ENCODE data around the gene PCBD1. TPM values are rescaled to one million over a fixed set of nuclear protein-coding genes. Genes with fewer than 3 reads are reported as not detected.

PCBD1 gene
- polyA plus RNA-seq, 2 of the 4 experiments (the other 2 are of a cell fraction): 169 to 211 TPM

DNA sequence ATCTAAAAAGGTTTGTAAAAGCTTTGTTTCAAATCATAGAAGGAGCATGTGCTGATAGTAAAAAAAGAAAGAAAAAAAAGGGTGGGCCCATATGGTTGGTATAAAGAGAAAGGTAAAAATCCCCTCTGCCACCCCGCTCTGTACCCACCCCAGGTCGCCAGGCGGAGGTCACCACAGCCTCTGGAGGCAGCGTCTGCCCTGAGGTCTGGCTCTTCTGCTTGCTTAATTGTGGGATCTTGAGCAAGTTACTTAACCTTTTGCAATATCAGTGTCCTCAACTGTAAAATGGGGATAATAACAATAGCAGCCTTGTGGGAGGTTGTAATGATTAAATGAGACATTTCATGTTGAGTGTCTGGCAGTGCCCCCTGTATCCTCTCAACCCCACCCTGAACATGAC is 10.7 kb upstream of the PCBD1 start:
- H3K27ac ChIP-seq: no peak overlapping the region
- no peak for ATAC-seq
- no peak for FAIRE-seq
- no peaks in the 10 kb centered on the region for H3K9me3 ChIP-seq
- ChIA-PET POLR2A (no interaction called here), CTCF (interaction anchor here (1.2 to 17.2 kb wide), 3 partner anchors 26 to 377 kb away, joined by 3 to 362 read pairs (median 11); no protein-coding TSS in a partner anchor)
- WGBS (ENCODE audit: missing lambda C conversion rate): 78% methylated on average over 4 of the region's 4 CpGs
- H3K4me2 ChIP-seq: no peak overlapping the region
- H3K4me3 ChIP-seq: no peak overlapping the region
- 0 out of 3 replicates have a peak, but pooled peaks cover 3% of the 10 kb centered on the region for H3K4me1 ChIP-seq
- DNase-seq (ENCODE audit: low read depth in 1 of 2, low spot score in 1 of 2): no peak
- TF ChIP-seq TP53 (CRISPR knock-in tag; IDR thresholded peaks at IDR 0.05): no peak
- no peak for TF ChIP-seq EP300 (IDR thresholded peaks at IDR 0.05)
- no peak for TF ChIP-seq JUN (IDR thresholded peaks at IDR 0.05)
- TF ChIP-seq CBX2 (IDR thresholded peaks at IDR 0.05; ENCODE audit: borderline replicate concordance, low read depth): no peak
- no peak for TF ChIP-seq NFE2L2 (conservative IDR thresholded peaks at IDR 0.05; ENCODE audit: low read length)
- TF ChIP-seq BHLHE40 (IDR thresholded peaks at IDR 0.05; ENCODE audit: low read depth, low read length): no peak
- TF ChIP-seq SMC3 (IDR thresholded peaks at IDR 0.05): no peak
- TF ChIP-seq RCOR1 (IDR thresholded peaks at IDR 0.05; ENCODE audit: low read depth, low read length): no peak
- TF ChIP-seq EHF (CRISPR knock-in tag; IDR thresholded peaks at IDR 0.05): no peak

DNA sequence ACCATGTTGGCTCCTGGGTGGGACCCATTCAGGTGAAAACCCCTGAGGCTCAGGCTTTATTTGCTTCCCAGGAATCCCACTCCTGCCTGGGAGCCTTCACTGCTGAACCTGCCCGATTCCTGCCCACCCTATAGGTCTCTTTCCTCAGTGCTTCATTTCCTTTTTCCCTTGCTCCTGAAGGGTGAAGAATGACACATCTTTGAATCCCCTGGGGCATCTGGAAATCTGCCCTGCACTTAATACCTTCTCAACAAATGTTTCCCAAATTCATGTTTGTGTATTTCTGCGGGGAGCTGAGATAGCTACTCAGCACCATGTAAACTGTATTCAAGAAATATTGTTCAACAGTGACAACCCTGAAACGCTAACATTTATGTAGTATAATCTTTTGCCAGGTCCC is 10.3 kb upstream of the PCBD1 start:
- CTCF ChIA-PET: interaction anchor here (0.9 to 17.2 kb wide), 4 partner anchors 18 to 377 kb away, joined by 3 to 362 read pairs (median 8); no protein-coding TSS in a partner anchor
- ATAC-seq (no peak), FAIRE-seq (no peak), DNase-seq (ENCODE audit: low read depth in 1 of 2, low spot score in 1 of 2) (no peak)
- Histone ChIP-seq H3K9me3 (no peaks in the 10 kb centered on the region), H3K27ac (no peak overlapping the region), H3K4me2 (no peak overlapping the region), H3K4me3 (no peak overlapping the region), H3K4me1 (0 out of 3 replicates have a peak, but pooled peaks cover 3% of the 10 kb centered on the region)
- POLR2A ChIA-PET: no interaction called here
- 80% methylated on average over 3 of the region's 3 CpGs for WGBS (ENCODE audit: missing lambda C conversion rate)
- no peak for TF ChIP-seq POLR2A (IDR thresholded peaks at IDR 0.05; ENCODE audit: low read length)

DNA sequence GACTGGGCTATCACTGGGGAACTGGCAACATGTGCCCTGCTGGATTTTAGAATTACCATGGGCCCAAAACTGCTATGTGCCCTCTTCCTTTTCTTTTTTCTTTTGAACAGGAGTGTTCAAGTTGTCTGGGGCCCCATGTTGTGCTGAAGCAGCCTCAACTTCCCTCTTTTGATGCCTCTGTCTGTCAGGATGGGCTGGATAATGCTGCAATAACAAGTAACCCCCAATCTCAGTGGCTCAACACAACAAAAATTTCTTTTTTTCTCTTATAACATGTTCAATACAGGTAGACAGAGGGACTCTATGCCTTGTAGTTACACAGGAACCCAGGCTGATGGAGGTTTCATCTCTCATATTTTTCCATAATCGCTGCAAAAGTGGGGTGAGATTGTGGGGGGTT is 8.2 kb upstream of the PCBD1 start:
- Histone ChIP-seq H3K9me3 (no peaks in the 10 kb centered on the region), H3K4me2 (no peak overlapping the region), H3K4me1 (0 out of 3 replicates have a peak, but pooled peaks cover 4% of the 10 kb centered on the region), H3K27ac (no peak overlapping the region), H3K4me3 (no peak overlapping the region)
- POLR2A ChIA-PET: no interaction called here
- FAIRE-seq (no peak), DNase-seq (ENCODE audit: low read depth in 1 of 2, low spot score in 1 of 2) (no peak), ATAC-seq (no peak)
- CTCF ChIA-PET: interaction anchor here (1.0 to 2.8 kb wide), 7 partner anchors 8 to 388 kb away, joined by 3 to 11 read pairs (median 3); no protein-coding TSS in a partner anchor
- 63% methylated on average over 1 of the region's 1 CpG for WGBS (ENCODE audit: missing lambda C conversion rate)
- TF ChIP-seq ZNF302 (CRISPR knock-in tag; IDR thresholded peaks at IDR 0.05): no peak
- no peak for TF ChIP-seq SMC3 (IDR thresholded peaks at IDR 0.05)
- TF ChIP-seq KDM1A (IDR thresholded peaks at IDR 0.05; ENCODE audit: low read depth): no peak
- TF ChIP-seq ESRRA (IDR thresholded peaks at IDR 0.05; ENCODE audit: borderline replicate concordance, low read length): no peak
- TF ChIP-seq MAFK (IDR thresholded peaks at IDR 0.05; ENCODE audit: partially characterized antibody): no peak
- no peak for TF ChIP-seq EP300 (IDR thresholded peaks at IDR 0.05)
- no peak for TF ChIP-seq ZFP36 (IDR thresholded peaks at IDR 0.05; ENCODE audit: borderline replicate concordance, partially characterized antibody)
- no peak for TF ChIP-seq CHD4 (IDR thresholded peaks at IDR 0.05; ENCODE audit: borderline replicate concordance)
- TF ChIP-seq, protein P1, sequence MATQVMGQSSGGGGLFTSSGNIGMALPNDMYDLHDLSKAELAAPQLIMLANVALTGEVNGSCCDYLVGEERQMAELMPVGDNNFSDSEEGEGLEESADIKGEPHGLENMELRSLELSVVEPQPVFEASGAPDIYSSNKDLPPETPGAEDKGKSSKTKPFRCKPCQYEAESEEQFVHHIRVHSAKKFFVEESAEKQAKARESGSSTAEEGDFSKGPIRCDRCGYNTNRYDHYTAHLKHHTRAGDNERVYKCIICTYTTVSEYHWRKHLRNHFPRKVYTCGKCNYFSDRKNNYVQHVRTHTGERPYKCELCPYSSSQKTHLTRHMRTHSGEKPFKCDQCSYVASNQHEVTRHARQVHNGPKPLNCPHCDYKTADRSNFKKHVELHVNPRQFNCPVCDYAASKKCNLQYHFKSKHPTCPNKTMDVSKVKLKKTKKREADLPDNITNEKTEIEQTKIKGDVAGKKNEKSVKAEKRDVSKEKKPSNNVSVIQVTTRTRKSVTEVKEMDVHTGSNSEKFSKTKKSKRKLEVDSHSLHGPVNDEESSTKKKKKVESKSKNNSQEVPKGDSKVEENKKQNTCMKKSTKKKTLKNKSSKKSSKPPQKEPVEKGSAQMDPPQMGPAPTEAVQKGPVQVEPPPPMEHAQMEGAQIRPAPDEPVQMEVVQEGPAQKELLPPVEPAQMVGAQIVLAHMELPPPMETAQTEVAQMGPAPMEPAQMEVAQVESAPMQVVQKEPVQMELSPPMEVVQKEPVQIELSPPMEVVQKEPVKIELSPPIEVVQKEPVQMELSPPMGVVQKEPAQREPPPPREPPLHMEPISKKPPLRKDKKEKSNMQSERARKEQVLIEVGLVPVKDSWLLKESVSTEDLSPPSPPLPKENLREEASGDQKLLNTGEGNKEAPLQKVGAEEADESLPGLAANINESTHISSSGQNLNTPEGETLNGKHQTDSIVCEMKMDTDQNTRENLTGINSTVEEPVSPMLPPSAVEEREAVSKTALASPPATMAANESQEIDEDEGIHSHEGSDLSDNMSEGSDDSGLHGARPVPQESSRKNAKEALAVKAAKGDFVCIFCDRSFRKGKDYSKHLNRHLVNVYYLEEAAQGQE (IDR thresholded peaks at IDR 0.05): no peak
- TF ChIP-seq NPAS2 (CRISPR knock-in tag; IDR thresholded peaks at IDR 0.05; ENCODE audit: borderline replicate concordance): no peak
- TF ChIP-seq FOXS1 (CRISPR knock-in tag; IDR thresholded peaks at IDR 0.05): no peak
- TF ChIP-seq ATOH8 (CRISPR knock-in tag; IDR thresholded peaks at IDR 0.05; ENCODE audit: low read depth): no peak
- TF ChIP-seq MAX (IDR thresholded peaks at IDR 0.05): no peak
- TF ChIP-seq ZSCAN20 (CRISPR knock-in tag; IDR thresholded peaks at IDR 0.05): no peak
- TF ChIP-seq, protein P2, sequence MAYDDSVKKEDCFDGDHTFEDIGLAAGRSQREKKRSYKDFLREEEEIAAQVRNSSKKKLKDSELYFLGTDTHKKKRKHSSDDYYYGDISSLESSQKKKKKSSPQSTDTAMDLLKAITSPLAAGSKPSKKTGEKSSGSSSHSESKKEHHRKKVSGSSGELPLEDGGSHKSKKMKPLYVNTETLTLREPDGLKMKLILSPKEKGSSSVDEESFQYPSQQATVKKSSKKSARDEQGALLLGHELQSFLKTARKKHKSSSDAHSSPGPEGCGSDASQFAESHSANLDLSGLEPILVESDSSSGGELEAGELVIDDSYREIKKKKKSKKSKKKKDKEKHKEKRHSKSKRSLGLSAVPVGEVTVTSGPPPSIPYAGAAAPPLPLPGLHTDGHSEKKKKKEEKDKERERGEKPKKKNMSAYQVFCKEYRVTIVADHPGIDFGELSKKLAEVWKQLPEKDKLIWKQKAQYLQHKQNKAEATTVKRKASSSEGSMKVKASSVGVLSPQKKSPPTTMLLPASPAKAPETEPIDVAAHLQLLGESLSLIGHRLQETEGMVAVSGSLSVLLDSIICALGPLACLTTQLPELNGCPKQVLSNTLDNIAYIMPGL (CRISPR knock-in tag; IDR thresholded peaks at IDR 0.05; ENCODE audit: borderline replicate concordance): no peak
- no peak for TF ChIP-seq MAZ (IDR thresholded peaks at IDR 0.05; ENCODE audit: borderline replicate concordance, low read depth, low read length)
- no peak for TF ChIP-seq NFE2L2 (conservative IDR thresholded peaks at IDR 0.05; ENCODE audit: low read length)
- TF ChIP-seq, protein P3, sequence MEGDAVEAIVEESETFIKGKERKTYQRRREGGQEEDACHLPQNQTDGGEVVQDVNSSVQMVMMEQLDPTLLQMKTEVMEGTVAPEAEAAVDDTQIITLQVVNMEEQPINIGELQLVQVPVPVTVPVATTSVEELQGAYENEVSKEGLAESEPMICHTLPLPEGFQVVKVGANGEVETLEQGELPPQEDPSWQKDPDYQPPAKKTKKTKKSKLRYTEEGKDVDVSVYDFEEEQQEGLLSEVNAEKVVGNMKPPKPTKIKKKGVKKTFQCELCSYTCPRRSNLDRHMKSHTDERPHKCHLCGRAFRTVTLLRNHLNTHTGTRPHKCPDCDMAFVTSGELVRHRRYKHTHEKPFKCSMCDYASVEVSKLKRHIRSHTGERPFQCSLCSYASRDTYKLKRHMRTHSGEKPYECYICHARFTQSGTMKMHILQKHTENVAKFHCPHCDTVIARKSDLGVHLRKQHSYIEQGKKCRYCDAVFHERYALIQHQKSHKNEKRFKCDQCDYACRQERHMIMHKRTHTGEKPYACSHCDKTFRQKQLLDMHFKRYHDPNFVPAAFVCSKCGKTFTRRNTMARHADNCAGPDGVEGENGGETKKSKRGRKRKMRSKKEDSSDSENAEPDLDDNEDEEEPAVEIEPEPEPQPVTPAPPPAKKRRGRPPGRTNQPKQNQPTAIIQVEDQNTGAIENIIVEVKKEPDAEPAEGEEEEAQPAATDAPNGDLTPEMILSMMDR (IDR thresholded peaks at IDR 0.05): no peak
- no peak for TF ChIP-seq FOSL2 (IDR thresholded peaks at IDR 0.05)
- no peak for TF ChIP-seq FOSL2 (CRISPR knock-in tag; IDR thresholded peaks at IDR 0.05)
- TF ChIP-seq RARB (CRISPR knock-in tag; IDR thresholded peaks at IDR 0.05): no peak
